Esophagus muscularis mucosa (tissue), 4 donors: Measurements from ENCODE around the gene LCORL. TPM values are rescaled to one million over a fixed set of nuclear protein-coding genes. Genes with fewer than 3 reads are reported as not detected.
"Not testable (repeated sequence)": the region's sequence is repeated elsewhere in the genome, so short reads cannot be mapped to it uniquely, and the experiment has no call there.

Source experiments
- DNase-seq: peaks from one replicate; pipeline ENCODE4 v3.0.0-alpha.2; 2017; ENCODE audit errors: extremely low spot score
- H3K27ac ChIP-seq, 4 donors: fragments of 200-600 bp; sonication (generic); replicated peaks in 1 of 4; 1 replicate in 3 of 4; 2 replicates in 1 of 4; pipeline ENCODE4 v1.5.1; 2016 to 2019; ENCODE audit warnings: mild to moderate bottlenecking in 1 of 4
- H3K27me3 ChIP-seq, 4 donors: fragments of 200-600 bp; sonication (generic); one replicate each; pipeline versions ENCODE4 v1.5.1 to v1.6.0; 2016 to 2019
- H3K36me3 ChIP-seq, 4 donors: fragments of 200-600 bp; sonication (generic); one replicate each; pipeline ENCODE4 v1.5.1; 2016 to 2019
- H3K4me1 ChIP-seq, 4 donors: fragments of 200-600 bp; sonication (generic); one replicate each; pipeline ENCODE4 v1.5.1; 2016 to 2019
- H3K4me3 ChIP-seq, 4 donors: fragments of 200-600 bp; sonication (generic); 1 replicate in 2 of 4; 2 replicates in 2 of 4; pipeline ENCODE4 v1.5.1; 2016 to 2019; ENCODE audit warnings: mild to moderate bottlenecking in 4 of 4, moderate library complexity in 1 of 4
- H3K9me3 ChIP-seq, 4 donors: fragments of 200-600 bp; sonication (generic); 1 replicate in 3 of 4; 2 replicates in 1 of 4; pipeline ENCODE4 v1.5.1; 2016 to 2019
- EP300 ChIP-seq: sonication (generic); formaldehyde crosslinking; IDR thresholded peaks from one replicate; pipeline ENCODE4 v1.6.1; 2017; ENCODE audit warnings: antibody characterized with exemption
- POLR2A ChIP-seq: fragments of 450-650 bp; IDR thresholded peaks from one replicate; pipeline ENCODE4 v1.6.1; 2017; ENCODE audit warnings: antibody characterized with exemption, moderate library complexity, mild to moderate bottlenecking, low read depth
- POLR2AphosphoS5 ChIP-seq, 2 donors: sonication (generic); formaldehyde crosslinking; IDR thresholded peaks; one replicate each; pipeline ENCODE4 v1.6.1; 2017; ENCODE audit warnings: antibody characterized with exemption in 2 of 2
- WGBS: methylation state at CpG from one replicate; pipeline ENCODE4 v1.1.5; 2018; 5-methylcytosine and 5-hydroxymethylcytosine counted together
- intact Hi-C: fragments of 100-400 bp; cut with DNase I; formaldehyde crosslinking; loops from one replicate; pipeline ENCODE4 v1.15.1; 2023
- total RNA-seq, 4 donors: library from RNA; depleted of rRNA; stranded (reverse); fragments of >200 nt; gene quantifications; one replicate each; pipeline versions ENCODE4 v1.1.0 to v1.2.1, GENCODE V29; 2016
- TF ChIP-seq, protein P1 (sequence below), 3 experiments: fragments of 200-600 bp in 2 of 3; fragments of 450-650 bp in 1 of 3; sonication (generic) in 2 of 3; IDR thresholded peaks; one replicate each; pipeline ENCODE4 v1.5.1; 2017 to 2019; ENCODE audit warnings: antibody characterized with exemption in 3 of 3, mild to moderate bottlenecking in 2 of 3, moderate library complexity in 1 of 3

Gene LCORL
- total RNA-seq, 4 donors from 2014 or later = 7.6 to 14.1 (median 11.5) TPM

DNA sequence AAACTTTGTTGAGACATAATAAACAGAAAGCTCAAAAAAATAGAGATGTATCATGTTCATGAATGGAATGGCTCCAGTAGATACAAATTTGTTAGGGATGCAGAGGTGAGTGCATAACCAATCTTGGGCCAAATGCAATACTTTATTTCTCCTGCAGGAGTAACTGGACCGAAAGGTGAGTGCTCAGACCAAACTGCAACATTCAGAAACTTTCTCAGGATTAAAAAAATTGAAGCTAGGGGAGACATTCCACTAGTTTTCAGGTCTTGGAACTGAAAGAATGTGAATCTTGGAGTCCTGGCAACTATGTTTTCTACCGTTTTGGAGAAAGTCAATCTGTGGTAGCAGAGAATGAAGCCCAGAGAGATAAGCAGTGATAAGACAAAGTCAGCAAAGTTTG lies 21.2 kb upstream of the LCORL start:
- Histone ChIP-seq H3K9me3 (no peaks in the 10 kb centered on the region), H3K27ac (no peak overlapping the region), H3K4me3 (no peak overlapping the region), H3K36me3 (no peaks in the 10 kb centered on the region), H3K4me1 (no peaks in the 10 kb centered on the region), H3K27me3 (no peaks in the 10 kb centered on the region)
- DNase-seq = no peak
- TF ChIP-seq, protein P1, sequence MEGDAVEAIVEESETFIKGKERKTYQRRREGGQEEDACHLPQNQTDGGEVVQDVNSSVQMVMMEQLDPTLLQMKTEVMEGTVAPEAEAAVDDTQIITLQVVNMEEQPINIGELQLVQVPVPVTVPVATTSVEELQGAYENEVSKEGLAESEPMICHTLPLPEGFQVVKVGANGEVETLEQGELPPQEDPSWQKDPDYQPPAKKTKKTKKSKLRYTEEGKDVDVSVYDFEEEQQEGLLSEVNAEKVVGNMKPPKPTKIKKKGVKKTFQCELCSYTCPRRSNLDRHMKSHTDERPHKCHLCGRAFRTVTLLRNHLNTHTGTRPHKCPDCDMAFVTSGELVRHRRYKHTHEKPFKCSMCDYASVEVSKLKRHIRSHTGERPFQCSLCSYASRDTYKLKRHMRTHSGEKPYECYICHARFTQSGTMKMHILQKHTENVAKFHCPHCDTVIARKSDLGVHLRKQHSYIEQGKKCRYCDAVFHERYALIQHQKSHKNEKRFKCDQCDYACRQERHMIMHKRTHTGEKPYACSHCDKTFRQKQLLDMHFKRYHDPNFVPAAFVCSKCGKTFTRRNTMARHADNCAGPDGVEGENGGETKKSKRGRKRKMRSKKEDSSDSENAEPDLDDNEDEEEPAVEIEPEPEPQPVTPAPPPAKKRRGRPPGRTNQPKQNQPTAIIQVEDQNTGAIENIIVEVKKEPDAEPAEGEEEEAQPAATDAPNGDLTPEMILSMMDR (IDR thresholded peaks at IDR 0.05) = peak in 1 of 3 experiments; percentile 27
- TF ChIP-seq POLR2A (no peak), EP300 (no peak), POLR2AphosphoS5 (IDR thresholded peaks at IDR 0.05) (no peak)
- intact Hi-C loops = no loop called here
- WGBS = 54% methylated on average over 2 of the region's 2 CpGs

DNA sequence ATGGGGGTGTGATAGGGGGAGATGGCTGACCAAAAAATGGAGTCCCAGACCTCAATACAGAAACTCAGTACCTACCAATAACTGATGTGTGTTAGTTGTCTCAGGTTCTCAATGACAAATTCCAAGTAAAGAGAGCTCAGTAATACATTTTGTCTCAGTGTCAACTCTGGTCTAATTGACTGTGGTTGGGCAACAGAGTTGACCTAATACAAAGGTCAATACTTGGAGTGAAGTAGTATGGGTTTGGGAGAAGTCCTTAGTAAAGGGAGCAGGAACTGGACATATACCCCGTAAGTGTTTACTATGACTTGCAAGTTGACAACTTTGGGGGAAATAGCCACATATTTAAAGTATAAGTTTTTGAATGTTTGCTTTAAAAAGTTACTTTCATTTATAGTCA lies 20.5 kb upstream of the LCORL start:
- TF ChIP-seq POLR2A (no peak), POLR2AphosphoS5 (IDR thresholded peaks at IDR 0.05) (no peak), EP300 (no peak)
- TF ChIP-seq, protein P1 (IDR thresholded peaks at IDR 0.05) = no peak
- intact Hi-C loops = no loop called here
- 89% methylated on average over 1 of the region's 1 CpG for WGBS

DNA sequence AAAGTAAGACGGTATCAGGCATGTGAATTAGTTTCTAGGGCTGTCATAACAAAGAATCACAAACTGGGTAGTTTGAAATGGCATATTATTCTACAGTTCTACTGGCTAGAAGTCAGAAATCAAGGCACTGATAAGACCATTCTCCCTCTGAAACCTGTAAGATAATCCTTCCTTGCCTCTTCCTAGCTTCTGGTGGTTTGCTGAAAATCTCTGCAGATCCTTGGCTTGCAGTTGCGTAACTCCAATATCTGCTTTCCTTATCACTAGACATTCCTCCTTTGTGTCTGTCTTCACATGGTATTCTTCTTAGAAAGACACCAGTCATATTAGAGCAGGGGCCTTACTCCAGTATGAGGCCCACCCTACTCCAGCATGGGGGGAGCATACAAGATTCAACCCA lies 19.6 kb upstream of the LCORL start:
- no peaks in the 10 kb centered on the region for H3K36me3 ChIP-seq
- DNase-seq = no peak
- H3K4me3 ChIP-seq = no peak overlapping the region
- no peaks in the 10 kb centered on the region for H3K9me3 ChIP-seq
- 74% methylated on average over 2 of the region's 2 CpGs for WGBS
- TF ChIP-seq EP300 = no peak
- TF ChIP-seq POLR2A = no peak
- TF ChIP-seq POLR2AphosphoS5 (IDR thresholded peaks at IDR 0.05) = no peak
- TF ChIP-seq, protein P1 (IDR thresholded peaks at IDR 0.05) = no peak
- no peaks in the 10 kb centered on the region for H3K27me3 ChIP-seq
- no peak overlapping the region for H3K27ac ChIP-seq
- no peaks in the 10 kb centered on the region for H3K4me1 ChIP-seq
- intact Hi-C loops = no loop called here

More for the DNA sequence above, 20.5 kb upstream of the LCORL start:
- Histone ChIP-seq H3K27me3 (no peaks in the 10 kb centered on the region), H3K4me3 (no peak overlapping the region), H3K27ac (no peak overlapping the region), H3K36me3 (no peaks in the 10 kb centered on the region), H3K9me3 (no peaks in the 10 kb centered on the region), H3K4me1 (no peaks in the 10 kb centered on the region)
- DNase-seq = no peak

DNA sequence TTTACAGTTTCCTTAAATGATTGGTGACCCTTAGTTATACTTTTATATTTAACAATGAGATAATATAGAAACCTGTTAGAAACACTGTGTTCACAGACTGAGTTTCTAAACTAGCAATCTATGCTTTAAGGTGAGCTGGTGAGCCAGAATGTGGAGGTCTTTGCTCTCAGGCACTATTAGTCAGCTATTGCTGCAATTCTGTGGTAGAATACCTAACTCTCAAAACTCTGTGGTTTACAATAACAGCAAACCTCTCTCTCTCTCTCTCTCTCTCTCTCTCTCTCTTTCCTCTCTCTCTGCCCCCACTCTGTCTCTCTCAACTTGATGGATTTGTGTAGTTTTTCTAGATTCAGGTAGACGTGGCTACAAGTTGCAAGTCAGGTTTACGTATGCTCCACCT lies 17.6 kb upstream of the LCORL start:
- 82% methylated on average over 2 of the region's 2 CpGs for WGBS

DNA sequence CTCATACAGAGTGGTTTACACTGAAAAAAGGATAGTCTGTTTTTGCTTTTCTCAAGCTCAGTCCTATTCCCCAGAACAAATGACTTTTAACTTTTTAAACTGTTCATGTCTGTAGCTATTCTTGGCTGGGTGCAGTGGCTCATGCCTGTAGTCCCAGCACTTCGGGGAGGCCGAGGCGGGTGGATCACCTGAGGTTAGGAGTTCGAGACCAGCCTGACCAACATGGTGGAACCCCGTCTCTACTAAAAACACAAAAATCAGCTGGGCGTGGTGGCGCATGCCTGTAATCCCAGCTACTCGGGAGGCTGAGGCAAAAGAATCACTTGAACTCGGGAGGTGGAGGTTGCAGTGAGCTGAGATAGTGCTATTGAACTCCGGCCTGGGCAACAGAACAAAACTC lies 14.8 kb upstream of the LCORL start:
- H3K27me3 ChIP-seq, H3K9me3 ChIP-seq, H3K27ac ChIP-seq, H3K4me1 ChIP-seq, H3K4me3 ChIP-seq, H3K36me3 ChIP-seq, intact Hi-C loops, DNase-seq: not testable (repeated sequence)
- 89% methylated on average over 10 of the region's 10 CpGs for WGBS

More for the DNA sequence above, 17.6 kb upstream of the LCORL start:
- TF ChIP-seq, protein P1 (IDR thresholded peaks at IDR 0.05) = no peak
- no peak for TF ChIP-seq POLR2A
- no peak for TF ChIP-seq EP300
- no peak for TF ChIP-seq POLR2AphosphoS5 (IDR thresholded peaks at IDR 0.05)
- intact Hi-C loops = no loop called here
- Histone ChIP-seq H3K9me3 (no peaks in the 10 kb centered on the region), H3K4me3 (no peak overlapping the region), H3K27ac (no peak overlapping the region), H3K4me1 (no peaks in the 10 kb centered on the region), H3K36me3 (no peaks in the 10 kb centered on the region), H3K27me3 (no peaks in the 10 kb centered on the region)
- DNase-seq = no peak
